Large intestine (tissue), 3 donors: ENCODE measurements around the gene GPR142. TPM values are rescaled to one million over a fixed set of nuclear protein-coding genes. Genes with fewer than 3 reads are reported as not detected.

Experiments used
- DNase-seq, 2 donors: peaks; one replicate each; pipeline versions ENCODE4 v3.0.0 to v3.0.0-alpha.2; 2013
- H3K27ac ChIP-seq: one replicate; pipeline ENCODE4 v1.5.1; 2013; ENCODE audit warnings: low read length
- H3K27me3 ChIP-seq: 2 replicates; pipeline ENCODE4 v1.6.1; 2013; ENCODE audit warnings: low read length; ENCODE audit not compliant: control insufficient read depth, insufficient read depth
- H3K36me3 ChIP-seq: 2 replicates; pipeline ENCODE4 v1.6.1; 2013; ENCODE audit warnings: low read length; ENCODE audit not compliant: control insufficient read depth, insufficient read depth
- H3K4me1 ChIP-seq: one replicate; pipeline ENCODE4 v1.6.1; 2013; ENCODE audit warnings: low read length; ENCODE audit not compliant: control insufficient read depth, insufficient read depth
- H3K4me3 ChIP-seq: one replicate; pipeline ENCODE4 v1.5.1; 2013; ENCODE audit warnings: low read length
- H3K9me3 ChIP-seq: one replicate; pipeline ENCODE4 v1.6.1; 2013; ENCODE audit warnings: mild to moderate bottlenecking, low read depth, low read length, moderate library complexity; ENCODE audit not compliant: control insufficient read depth
- WGBS: methylation state at CpG from one replicate; pipeline ENCODE4 v1.1.5; 2013; ENCODE audit warnings: low lambda C conversion rate; ENCODE audit not compliant: insufficient coverage; 5-methylcytosine and 5-hydroxymethylcytosine counted together
- polyA plus RNA-seq: library from polyadenylated mRNA; unstranded; fragments of 120-200 nt; gene quantifications from one replicate; pipeline ENCODE4 v1.2.1, GENCODE V29; 2013

The GPR142 gene
- polyA plus RNA-seq, 1 donor = 0.97 TPM

- no peak for DNase-seq
- no peak overlapping the region for H3K27ac ChIP-seq
- peaks cover 3% of the 10 kb centered on the region for H3K9me3 ChIP-seq
- H3K4me3 ChIP-seq = no peak overlapping the region
- no peaks in the 10 kb centered on the region for H3K4me1 ChIP-seq
- H3K27me3 ChIP-seq = peaks cover 83% of the 10 kb centered on the region
- no CpG with 5 or more reads among the region's 105 CpGs for WGBS
- H3K36me3 ChIP-seq = no peaks in the 10 kb centered on the region
Measured at GRCh38 chr17:74356646-74357465, 10.4 kb upstream of the GPR142 start.

GRCh38 chr17:74357466-74357809 is 9.9 kb upstream of the GPR142 start:
- peaks cover 3% of the 10 kb centered on the region for H3K9me3 ChIP-seq
- no peak overlapping the region for H3K27ac ChIP-seq
- peaks cover 83% of the 10 kb centered on the region for H3K27me3 ChIP-seq
- no peaks in the 10 kb centered on the region for H3K4me1 ChIP-seq
- DNase-seq = no peak
- no CpG with 5 or more reads among the region's 32 CpGs for WGBS
- H3K4me3 ChIP-seq = no peak overlapping the region
- H3K36me3 ChIP-seq = no peaks in the 10 kb centered on the region

- DNase-seq = no peak
- no peak overlapping the region for H3K4me3 ChIP-seq
- H3K27ac ChIP-seq = no peak overlapping the region
- no peaks in the 10 kb centered on the region for H3K36me3 ChIP-seq
- peaks cover 3% of the 10 kb centered on the region for H3K9me3 ChIP-seq
- H3K4me1 ChIP-seq = no peaks in the 10 kb centered on the region
- no CpG with 5 or more reads among the region's 9 CpGs for WGBS
- H3K27me3 ChIP-seq = peaks cover 74% of the 10 kb centered on the region
Measured at GRCh38 chr17:74358697-74359096, 8.6 kb upstream of the GPR142 start.

DNA sequence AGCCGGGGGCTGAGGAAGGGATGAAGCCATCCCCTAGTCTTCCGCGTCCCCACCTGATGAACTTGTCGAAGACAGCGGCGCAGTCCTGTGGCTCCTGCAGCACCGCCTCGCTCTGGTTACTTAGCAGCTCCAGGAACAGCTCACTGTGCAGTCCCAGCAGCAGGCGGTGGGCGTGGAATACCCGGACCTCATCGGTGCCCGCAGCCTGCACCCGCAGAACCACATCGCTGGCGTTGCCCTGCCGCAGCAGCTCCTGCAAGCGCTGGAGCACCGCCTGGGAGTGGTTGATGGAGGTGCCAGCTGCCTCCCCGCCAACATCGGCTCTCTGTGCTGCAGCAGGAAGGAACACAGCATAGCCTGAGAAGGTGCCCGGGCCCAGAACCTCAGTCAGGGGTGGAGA is 7.4 kb upstream of the GPR142 start:
- Histone ChIP-seq H3K9me3 (no peaks in the 10 kb centered on the region), H3K36me3 (no peaks in the 10 kb centered on the region), H3K4me3 (no peak overlapping the region), H3K27ac (no peak overlapping the region), H3K4me1 (no peaks in the 10 kb centered on the region), H3K27me3 (peaks cover 61% of the 10 kb centered on the region)
- no CpG with 5 or more reads among the region's 22 CpGs for WGBS
- DNase-seq = no peak

GRCh38 chr17:74360899-74361229 is 6.4 kb upstream of the GPR142 start:
- H3K27me3 ChIP-seq = peaks cover 52% of the 10 kb centered on the region
- H3K27ac ChIP-seq = no peak overlapping the region
- H3K9me3 ChIP-seq = no peaks in the 10 kb centered on the region
- H3K4me3 ChIP-seq = no peak overlapping the region
- no peak for DNase-seq
- no peaks in the 10 kb centered on the region for H3K36me3 ChIP-seq
- no peaks in the 10 kb centered on the region for H3K4me1 ChIP-seq
- WGBS = no CpG with 5 or more reads among the region's 7 CpGs

DNA sequence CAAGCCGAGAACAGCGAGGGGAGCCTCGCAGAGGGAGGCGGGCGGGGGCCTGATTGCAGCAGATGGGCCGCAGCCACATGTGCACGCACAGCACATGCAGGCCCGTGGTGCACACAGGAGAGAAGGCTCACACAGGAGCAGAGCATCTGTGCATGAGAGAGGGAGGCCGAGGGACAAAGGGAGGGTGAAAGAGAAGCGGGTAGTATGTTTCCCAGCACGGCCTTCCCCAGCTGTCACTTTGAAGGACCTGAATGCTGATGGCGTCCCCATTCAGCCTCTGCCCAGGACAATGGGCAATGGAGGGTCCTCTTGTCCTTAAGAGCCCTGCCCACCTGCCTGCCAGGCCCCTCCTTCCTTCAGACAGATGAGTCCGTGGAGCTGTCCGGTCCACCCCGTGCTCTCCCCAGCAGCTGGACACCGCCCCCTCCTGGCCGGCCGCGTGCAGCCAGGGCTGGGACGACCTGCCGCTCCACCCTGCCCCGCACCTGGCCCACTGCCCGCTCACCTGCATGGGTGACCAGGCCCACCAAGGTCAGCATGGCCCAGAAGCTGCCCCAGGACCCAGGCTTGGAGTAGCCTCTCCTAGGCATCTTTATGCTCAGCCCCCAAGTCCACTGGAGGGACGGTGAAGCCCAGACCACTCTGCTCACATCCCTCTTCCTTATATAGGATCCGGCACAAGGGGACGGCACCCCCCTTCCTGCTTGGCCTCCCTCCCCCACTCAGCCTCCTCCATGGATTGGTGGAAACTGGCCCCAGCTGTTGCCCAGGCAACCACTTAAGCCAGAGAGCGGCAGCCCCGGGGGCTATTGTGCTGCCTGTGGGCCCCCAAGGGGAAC is 5.9 kb upstream of the GPR142 start, which contains the start of gene BTBD17:
BTBD17 (minus strand) TSS at position 639 of the 839 bp plus-strand sequence; CDS start at position 590, 49 bp downstream.
- peaks cover 46% of the 10 kb centered on the region for H3K27me3 ChIP-seq
- H3K4me1 ChIP-seq = no peaks in the 10 kb centered on the region
- H3K27ac ChIP-seq = no peak within 1 kb of the TSS
- WGBS = no CpG with 5 or more reads among the region's 28 CpGs
- no peaks in the 10 kb centered on the region for H3K9me3 ChIP-seq
- H3K36me3 ChIP-seq = no peaks in the 10 kb centered on the region
- H3K4me3 ChIP-seq = no peak within 1 kb of the TSS
- no peak for DNase-seq

DNA sequence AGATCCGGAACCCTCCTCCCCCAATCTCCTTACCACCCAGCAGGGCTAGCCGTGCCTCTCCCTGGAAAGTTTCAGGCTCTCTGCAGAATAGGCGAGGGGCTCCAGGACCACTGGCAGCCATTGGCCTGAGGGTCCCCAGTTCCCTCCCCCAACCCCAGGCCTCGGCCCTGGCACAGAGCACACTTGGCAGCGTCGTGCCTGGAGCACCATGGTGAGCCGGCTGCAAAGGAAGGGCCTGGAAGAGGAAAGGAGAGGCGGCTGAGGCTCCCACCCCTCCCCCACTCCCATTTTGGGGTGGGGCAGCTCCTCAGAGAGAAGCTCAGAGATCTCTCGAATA is 5.3 kb upstream of the GPR142 start:
- Histone ChIP-seq H3K27me3 (peaks cover 45% of the 10 kb centered on the region), H3K4me3 (no peak overlapping the region), H3K4me1 (no peaks in the 10 kb centered on the region), H3K36me3 (no peaks in the 10 kb centered on the region), H3K27ac (no peak overlapping the region), H3K9me3 (no peaks in the 10 kb centered on the region)
- no CpG with 5 or more reads among the region's 9 CpGs for WGBS
- no peak for DNase-seq

DNA sequence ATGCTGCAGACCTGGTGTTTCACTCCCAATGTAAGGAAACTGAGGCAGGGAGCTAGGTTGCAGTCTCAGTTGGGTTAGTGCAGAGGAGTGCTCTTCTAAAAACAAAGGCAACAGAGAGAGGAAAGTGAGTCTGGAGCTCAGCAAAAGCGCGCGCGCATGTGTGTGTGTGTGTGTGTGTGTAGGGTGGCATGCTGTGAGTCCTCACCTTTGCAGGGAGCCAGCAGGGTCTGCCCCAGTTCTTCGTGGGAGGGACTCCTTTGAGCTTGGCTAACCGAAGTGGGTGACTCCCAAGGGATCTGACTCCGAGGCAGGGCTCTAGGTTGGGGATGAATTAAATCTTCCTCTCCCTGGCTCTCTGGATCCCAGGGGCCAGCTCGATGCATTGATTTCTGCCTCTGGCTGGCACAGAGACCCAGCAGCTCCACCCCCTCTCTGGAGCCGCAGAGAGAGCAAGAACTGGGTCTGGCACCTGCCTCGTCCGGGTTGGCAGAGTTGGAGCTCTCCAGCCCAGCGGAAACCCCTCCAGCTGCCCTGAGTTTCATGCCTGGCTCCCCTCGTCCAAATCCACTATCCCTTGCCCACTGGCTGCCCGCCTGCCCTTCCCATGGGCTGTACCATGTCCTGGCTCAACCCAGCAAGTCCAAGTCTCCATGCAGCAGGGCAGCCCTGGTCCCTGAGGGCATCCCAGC is 4.4 kb upstream of the GPR142 start:
- Histone ChIP-seq H3K4me1 (no peaks in the 10 kb centered on the region), H3K27ac (no peak overlapping the region), H3K4me3 (no peak overlapping the region), H3K9me3 (no peaks in the 10 kb centered on the region), H3K36me3 (no peaks in the 10 kb centered on the region), H3K27me3 (peaks cover 37% of the 10 kb centered on the region)
- no peak for DNase-seq
- no CpG with 5 or more reads among the region's 14 CpGs for WGBS

- Histone ChIP-seq H3K27ac (no peak overlapping the region), H3K4me3 (no peak overlapping the region), H3K4me1 (peaks cover under 1% of the 10 kb centered on the region), H3K9me3 (peaks cover 3% of the 10 kb centered on the region), H3K27me3 (no peaks in the 10 kb centered on the region), H3K36me3 (no peaks in the 10 kb centered on the region)
- no peak for DNase-seq
- WGBS = no CpG with 5 or more reads among the region's 14 CpGs
Measured at GRCh38 chr17:74368341-74369081, 1.2 kb downstream of the GPR142 start.

DNA sequence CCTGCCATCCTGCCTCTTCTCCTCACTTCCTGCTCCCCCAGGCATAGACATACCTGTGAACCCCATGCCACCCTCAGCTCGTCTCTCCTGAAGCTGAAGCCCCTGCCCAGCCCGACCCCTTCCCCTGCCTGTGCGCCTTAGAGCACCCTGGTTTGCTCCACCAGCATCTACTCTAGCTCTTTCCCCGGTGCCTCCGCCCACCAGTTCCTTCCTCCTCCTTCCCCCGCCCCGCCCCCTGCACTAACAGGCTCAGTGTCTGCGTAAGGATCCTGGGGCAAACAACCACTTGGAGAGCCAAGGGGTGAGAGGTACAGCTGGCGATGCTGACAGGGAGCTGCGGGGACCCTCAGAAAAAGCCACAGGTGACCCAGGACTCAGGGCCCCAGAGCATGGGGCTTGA is 1.9 kb downstream of the GPR142 start:
- no CpG with 5 or more reads among the region's 10 CpGs for WGBS
- Histone ChIP-seq H3K27ac (no peak overlapping the region), H3K36me3 (no peaks in the 10 kb centered on the region), H3K4me3 (no peak overlapping the region), H3K27me3 (no peaks in the 10 kb centered on the region), H3K9me3 (peaks cover 3% of the 10 kb centered on the region), H3K4me1 (peaks cover 6% of the 10 kb centered on the region)
- no peak for DNase-seq
